ENCODE measurements around the gene UTP25. TPM values are rescaled to one million over a fixed set of nuclear protein-coding genes. Genes with fewer than 3 reads are reported as not detected.

UTP25 gene, protein sequence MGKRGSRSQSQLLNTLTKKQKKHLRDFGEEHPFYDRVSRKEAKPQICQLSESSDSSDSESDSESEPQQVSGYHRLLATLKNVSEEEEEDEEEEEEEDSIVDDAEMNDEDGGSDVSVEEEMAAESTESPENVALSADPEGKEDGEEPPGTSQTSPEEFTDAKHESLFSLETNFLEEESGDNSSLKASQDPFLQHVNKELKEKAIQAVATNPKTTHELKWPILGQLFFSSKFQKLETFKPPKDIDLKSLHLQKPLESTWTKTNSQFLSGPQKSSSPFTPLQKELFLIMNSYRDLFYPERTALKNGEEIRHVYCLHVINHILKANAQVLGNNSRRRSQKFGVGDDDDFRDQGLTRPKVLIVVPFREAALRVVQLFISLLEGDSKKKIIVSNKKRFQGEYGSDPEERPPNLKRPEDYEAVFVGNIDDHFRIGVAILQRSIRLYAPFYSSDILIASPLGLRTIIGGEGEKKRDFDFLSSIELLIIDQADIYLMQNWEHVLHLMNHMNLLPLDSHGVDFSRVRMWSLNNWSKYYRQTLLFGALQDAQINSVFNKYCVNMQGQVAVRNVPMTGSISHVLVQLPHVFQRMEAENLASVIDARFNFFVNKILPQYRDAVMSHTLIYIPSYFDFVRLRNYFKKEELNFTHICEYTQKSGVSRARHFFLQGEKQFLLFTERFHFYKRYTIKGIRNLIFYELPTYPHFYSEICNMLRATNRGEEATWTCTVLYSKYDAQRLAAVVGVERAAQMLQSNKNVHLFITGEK
- total RNA-seq (2021; ENCODE audit: unreplicated experiment), result 12.7 TPM
- polyA plus RNA-seq (2012), result 3.9 and 5.1 TPM in 2 replicates
- Bru-seq, nascent RNA, result percentile 87 among the genes with signal in this experiment
- percentile 79 among the genes with signal in this experiment for BruChase-seq, experiment 1, labeled RNA remaining after a 6-hour chase
- percentile 84 among the genes with signal in this experiment for BruChase-seq, experiment 2, labeled RNA remaining after a 2-hour chase
- long read RNA-seq, full-length matches to known transcripts, result 29 of 41 reads
- long read RNA-seq, partial matches to known transcripts, result 7 of 41 reads
- long read RNA-seq, other reads (novel, unspliced or antisense), result 5 of 41 reads

DNA sequence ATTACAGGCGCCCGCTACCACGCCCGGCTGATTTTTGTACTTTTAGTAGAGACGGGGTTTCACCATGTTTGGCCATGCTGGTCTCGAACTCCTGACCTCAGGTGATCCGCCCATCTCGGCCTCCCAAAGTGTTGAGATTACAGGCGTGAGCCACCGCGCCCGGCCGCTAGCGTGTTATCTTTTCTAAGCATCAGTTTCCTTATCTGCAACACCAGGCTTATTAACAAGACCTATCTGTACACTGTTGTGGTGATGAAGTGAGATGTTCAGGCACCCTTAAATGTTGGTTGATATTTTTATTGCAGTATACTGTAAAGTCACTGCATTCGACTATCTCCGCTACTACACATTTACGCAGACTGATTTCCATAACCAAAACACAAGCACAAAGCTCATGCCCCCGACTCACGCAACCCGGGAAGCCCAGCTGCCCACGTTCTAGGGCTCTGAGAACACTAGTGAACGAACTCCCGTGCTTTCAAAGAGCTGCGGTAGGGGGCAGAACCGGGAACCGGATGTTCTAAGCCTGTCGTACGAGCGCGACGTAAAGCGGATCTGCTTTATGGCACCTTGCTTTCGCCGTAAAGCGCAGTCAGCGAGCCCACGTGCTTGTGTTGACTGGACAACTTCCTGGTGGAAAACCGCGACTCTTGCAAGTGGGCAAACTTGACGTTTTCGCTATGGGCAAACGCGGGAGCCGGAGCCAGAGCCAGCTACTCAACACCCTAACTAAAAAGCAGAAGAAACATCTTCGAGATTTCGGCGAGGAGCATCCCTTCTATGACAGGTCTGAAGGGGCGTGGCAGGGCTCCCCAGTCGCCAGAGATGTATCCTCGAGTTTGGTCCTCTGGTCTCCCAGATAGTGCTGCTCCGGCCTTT is at the start of gene UTP25:
TSS of gene UTP25 (plus strand) at position 589 of the 879 bp plus-strand sequence. CDS start at position 681, 92 bp downstream.
- Histone ChIP-seq H3K9ac (ENCODE audit: low read length) (peak within 1 kb of the TSS; percentile 68), H3K4me2 (ENCODE audit: low read length) (peak within 1 kb of the TSS; percentile 86), H4K20me1 (ENCODE audit: insufficient read depth) (no peaks in the 10 kb centered on the region), H3K9me2 (ENCODE audit: insufficient read depth) (no peaks in the 10 kb centered on the region), H3K36me3 (ENCODE audit: control insufficient read depth in 1 of 2, insufficient read depth in 2 of 2, low read length in 2 of 2) (peaks cover 12 to 17% of the 10 kb centered on the region in 2 experiments; a peak in 2 of 4 replicates), H3K4me1 (ENCODE audit: control insufficient read depth in 1 of 2, insufficient read depth in 2 of 2, low read length in 2 of 2) (peaks cover 0 to 23% of the 10 kb centered on the region in 2 experiments; a peak in 2 of 4 replicates), H3K27me3 (ENCODE audit: insufficient read depth, low read length) (no peaks in the 10 kb centered on the region), H3K9me3 (ENCODE audit: control insufficient read depth in 1 of 2, insufficient read depth in 1 of 2, low read depth in 1 of 2, low read length in 2 of 2) (no peaks in the 10 kb centered on the region), H3K27ac (ENCODE audit: low read depth, low read length) (peak within 1 kb of the TSS; percentile 71), H2AFZ (ENCODE audit: low read depth, low read length, poor library complexity, severe bottlenecking) (peak within 1 kb of the TSS; percentile 28), H3K79me2 (ENCODE audit: insufficient read depth, low read length) (peaks cover 41% of the 10 kb centered on the region), H3K4me3 (replicated peaks in 1 of 2; ENCODE audit: low read depth in 1 of 2, low read length in 2 of 2) (peak within 1 kb of the TSS; percentile 75 to 83)
- ATAC-seq (peak; percentile 88), DNase-seq (ENCODE audit: low read depth, low spot score) (peak; percentile 96)
- ChIA-PET RAD21 (ENCODE audit: low non-redundant PET in 1 of 2, low total read pairs in 2 of 2, uncharacterized antibody in 2 of 2, unreplicated experiment in 2 of 2) (no interaction called here), POLR2A (interaction anchor here (0.7 to 2.3 kb wide), 7 partner anchors 11 to 581 kb away, joined by 3 to 10 read pairs (median 4); partner anchors contain the start of genes C1orf74 and IRF6), CTCF (interaction anchor here (1.1 to 1.7 kb wide), 4 partner anchors 9 to 251 kb away, joined by 3 to 4 read pairs (median 4); no protein-coding TSS in a partner anchor)
- TSS peak; percentile 93 for BruUV-seq (replicated peaks)
- intact Hi-C loops (cut with micrococcal nuclease), result no loop called here
- TF ChIP-seq JUND (IDR thresholded peaks at IDR 0.05), result no peak
- TF ChIP-seq EGR1 (IDR thresholded peaks at IDR 0.05; ENCODE audit: low read depth), result peak; percentile 3; the same call in 1 of the 2 replicates
- TF ChIP-seq EZH2 (IDR thresholded peaks at IDR 0.05), result no peak
- TF ChIP-seq POLR2AphosphoS5 (IDR thresholded peaks at IDR 0.05; ENCODE audit: low read depth, low read length), result peak; percentile 99
- no peak for TF ChIP-seq SRF (IDR thresholded peaks at IDR 0.05; ENCODE audit: low read depth)
- TF ChIP-seq ZNF274 (IDR thresholded peaks at IDR 0.05; ENCODE audit: low read depth, low read length), result no peak
- TF ChIP-seq, protein P1, sequence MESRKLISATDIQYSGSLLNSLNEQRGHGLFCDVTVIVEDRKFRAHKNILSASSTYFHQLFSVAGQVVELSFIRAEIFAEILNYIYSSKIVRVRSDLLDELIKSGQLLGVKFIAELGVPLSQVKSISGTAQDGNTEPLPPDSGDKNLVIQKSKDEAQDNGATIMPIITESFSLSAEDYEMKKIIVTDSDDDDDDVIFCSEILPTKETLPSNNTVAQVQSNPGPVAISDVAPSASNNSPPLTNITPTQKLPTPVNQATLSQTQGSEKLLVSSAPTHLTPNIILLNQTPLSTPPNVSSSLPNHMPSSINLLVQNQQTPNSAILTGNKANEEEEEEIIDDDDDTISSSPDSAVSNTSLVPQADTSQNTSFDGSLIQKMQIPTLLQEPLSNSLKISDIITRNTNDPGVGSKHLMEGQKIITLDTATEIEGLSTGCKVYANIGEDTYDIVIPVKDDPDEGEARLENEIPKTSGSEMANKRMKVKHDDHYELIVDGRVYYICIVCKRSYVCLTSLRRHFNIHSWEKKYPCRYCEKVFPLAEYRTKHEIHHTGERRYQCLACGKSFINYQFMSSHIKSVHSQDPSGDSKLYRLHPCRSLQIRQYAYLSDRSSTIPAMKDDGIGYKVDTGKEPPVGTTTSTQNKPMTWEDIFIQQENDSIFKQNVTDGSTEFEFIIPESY (IDR thresholded peaks at IDR 0.05; ENCODE audit: extremely low read depth, insufficient replicate concordance, low read length), result peak; percentile 22
- peak; percentile 23; the same call in 1 of the 2 replicates for TF ChIP-seq FOSL1 (IDR thresholded peaks at IDR 0.05; ENCODE audit: low read depth)
- TF ChIP-seq ELF1 (IDR thresholded peaks at IDR 0.05; ENCODE audit: borderline replicate concordance, low read depth), result peak; percentile 80
- peak; percentile 65 for TF ChIP-seq SP1 (IDR thresholded peaks at IDR 0.05; ENCODE audit: low read depth)
- TF ChIP-seq, protein P2, sequence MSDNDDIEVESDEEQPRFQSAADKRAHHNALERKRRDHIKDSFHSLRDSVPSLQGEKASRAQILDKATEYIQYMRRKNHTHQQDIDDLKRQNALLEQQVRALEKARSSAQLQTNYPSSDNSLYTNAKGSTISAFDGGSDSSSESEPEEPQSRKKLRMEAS (IDR thresholded peaks at IDR 0.05), result peak; percentile 100
- TF ChIP-seq CBX3 (IDR thresholded peaks at IDR 0.05; ENCODE audit: low read depth), result peak; percentile 94
- no peak for TF ChIP-seq EZH2phosphoT487 (IDR thresholded peaks at IDR 0.05; ENCODE audit: borderline replicate concordance)
- no peak for TF ChIP-seq CEBPB (IDR thresholded peaks at IDR 0.05; ENCODE audit: low read depth)
- TF ChIP-seq, protein P3, sequence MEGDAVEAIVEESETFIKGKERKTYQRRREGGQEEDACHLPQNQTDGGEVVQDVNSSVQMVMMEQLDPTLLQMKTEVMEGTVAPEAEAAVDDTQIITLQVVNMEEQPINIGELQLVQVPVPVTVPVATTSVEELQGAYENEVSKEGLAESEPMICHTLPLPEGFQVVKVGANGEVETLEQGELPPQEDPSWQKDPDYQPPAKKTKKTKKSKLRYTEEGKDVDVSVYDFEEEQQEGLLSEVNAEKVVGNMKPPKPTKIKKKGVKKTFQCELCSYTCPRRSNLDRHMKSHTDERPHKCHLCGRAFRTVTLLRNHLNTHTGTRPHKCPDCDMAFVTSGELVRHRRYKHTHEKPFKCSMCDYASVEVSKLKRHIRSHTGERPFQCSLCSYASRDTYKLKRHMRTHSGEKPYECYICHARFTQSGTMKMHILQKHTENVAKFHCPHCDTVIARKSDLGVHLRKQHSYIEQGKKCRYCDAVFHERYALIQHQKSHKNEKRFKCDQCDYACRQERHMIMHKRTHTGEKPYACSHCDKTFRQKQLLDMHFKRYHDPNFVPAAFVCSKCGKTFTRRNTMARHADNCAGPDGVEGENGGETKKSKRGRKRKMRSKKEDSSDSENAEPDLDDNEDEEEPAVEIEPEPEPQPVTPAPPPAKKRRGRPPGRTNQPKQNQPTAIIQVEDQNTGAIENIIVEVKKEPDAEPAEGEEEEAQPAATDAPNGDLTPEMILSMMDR (IDR thresholded peaks at IDR 0.05 in 2 of 3, conservative IDR thresholded peaks at IDR 0.05 in 1 of 3; ENCODE audit: borderline replicate concordance in 1 of 3, insufficient read depth in 1 of 3, low read depth in 2 of 3, low read length in 2 of 3), result peak; percentile 36 to 70 (median 59); a peak in 5 of 6 replicates
- peak; percentile 26; the same call in 1 of the 2 replicates for TF ChIP-seq ZFX (IDR thresholded peaks at IDR 0.05)
- TF ChIP-seq, protein P4, sequence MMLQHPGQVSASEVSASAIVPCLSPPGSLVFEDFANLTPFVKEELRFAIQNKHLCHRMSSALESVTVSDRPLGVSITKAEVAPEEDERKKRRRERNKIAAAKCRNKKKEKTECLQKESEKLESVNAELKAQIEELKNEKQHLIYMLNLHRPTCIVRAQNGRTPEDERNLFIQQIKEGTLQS (IDR thresholded peaks at IDR 0.05), result no peak
